Aorta (tissue), 5 donors: ENCODE data around the gene MARCHF6. TPM values are rescaled to one million over a fixed set of nuclear protein-coding genes. Genes with fewer than 3 reads are reported as not detected.
"Not testable (repeated sequence)": the region's sequence is repeated elsewhere in the genome, so short reads cannot be mapped to it uniquely, and the experiment has no call there.

ENCODE experiments used
- ATAC-seq: fragments of 200-7000 bp; cut with Tn5 transposase; one replicate; pipeline ENCODE4 v1.9.1; 2022; ENCODE audit warnings: moderate library complexity; ENCODE audit not compliant: low FRiP score
- DNase-seq, 2 donors: peaks; one replicate each; pipeline ENCODE4 v3.0.0-alpha.2; 2020
- H3K27ac ChIP-seq, 2 donors: one replicate each; pipeline ENCODE4 v1.5.1; 2013; ENCODE audit warnings: low read length in 2 of 2, mild to moderate bottlenecking in 2 of 2, moderate library complexity in 2 of 2, control low read depth in 1 of 2, inconsistent platforms in 1 of 2, low read depth in 1 of 2
- H3K27me3 ChIP-seq, 2 donors: one replicate each; pipeline ENCODE4 v1.6.1; 2013; ENCODE audit warnings: control low read depth in 1 of 2, low read length in 1 of 2, mild to moderate bottlenecking in 1 of 2, moderate library complexity in 1 of 2; ENCODE audit not compliant: insufficient read depth in 2 of 2, control insufficient read depth in 1 of 2
- H3K36me3 ChIP-seq, 2 donors: one replicate each; pipeline ENCODE4 v1.6.1; 2013; ENCODE audit warnings: control low read depth in 1 of 2, low read length in 1 of 2, mild to moderate bottlenecking in 1 of 2; ENCODE audit not compliant: insufficient read depth in 2 of 2, control insufficient read depth in 1 of 2
- H3K4me1 ChIP-seq, 2 donors: one replicate each; pipeline ENCODE4 v1.6.1; 2013; ENCODE audit warnings: low read length in 2 of 2, control low read depth in 1 of 2, mild to moderate bottlenecking in 1 of 2, moderate library complexity in 1 of 2; ENCODE audit not compliant: insufficient read depth in 2 of 2, control insufficient read depth in 1 of 2
- H3K4me3 ChIP-seq, 2 donors: one replicate each; pipeline ENCODE4 v1.5.1; 2013; ENCODE audit warnings: low read length in 2 of 2, control low read depth in 1 of 2, mild to moderate bottlenecking in 1 of 2
- H3K9me3 ChIP-seq: one replicate; pipeline ENCODE4 v1.6.1; 2013; ENCODE audit warnings: mild to moderate bottlenecking, low read length; ENCODE audit not compliant: control insufficient read depth
- WGBS, 2 donors: extraction: QIAGEN DNeasy Blood & Tissue Kit; methylation state at CpG; one replicate each; pipeline ENCODE4 v1.1.7; 2013; 5-methylcytosine and 5-hydroxymethylcytosine counted together
- intact Hi-C, 2 donors: fragments of 100-400 bp; cut with DNase I; formaldehyde crosslinking; loops; one replicate each; pipeline versions ENCODE4 v1.14.2 to v1.15.0; 2022
- polyA plus RNA-seq, 2 donors: library from polyadenylated mRNA; stranded (reverse); fragments of 200-250 nt; gene quantifications; one replicate each; pipeline ENCODE4 v1.2.3, GENCODE V29; 2013
- total RNA-seq, 2 donors: library from RNA; stranded (reverse); fragmentation: NEBNext Ultra II Directional; extraction: Animal tissue kit (Norgen Biotek cat#: 25700); gene quantifications; one replicate each; pipeline ENCODE4 v1.2.1, GENCODE V29; 2021
- donor health status: healthy with polysubstance abuse.
- donor health status: Bipolar disorder and iron deficiency.
- donor health status: DM: no; HTN: no; CAD: no.
- donor health status: DM: no; HTN: no; CAD: no.
- donor health status: DM: yes; HTN: yes; CAD: no.

MARCHF6 gene
- total and polyA plus RNA-seq, 4 donors = 27.7 to 153 (median 111) TPM

DNA sequence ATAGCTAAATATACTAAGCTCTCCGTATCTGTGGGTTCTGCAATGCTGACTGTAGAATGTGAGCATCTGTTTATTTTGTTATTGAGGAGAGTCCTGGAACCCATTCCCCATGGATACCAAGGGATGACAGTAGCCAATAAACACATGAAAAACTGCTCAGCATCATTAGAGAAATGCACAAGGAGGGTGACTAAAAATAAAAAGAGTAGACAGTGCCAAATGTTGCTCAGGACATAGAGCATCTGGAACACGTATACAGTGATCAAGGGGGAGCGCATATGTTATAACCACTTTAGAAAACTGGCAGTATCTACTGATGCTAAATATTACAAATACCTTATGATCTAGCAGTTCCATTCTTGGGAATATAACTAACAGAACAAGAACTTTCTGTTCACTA, 31.0 kb downstream of the MARCHF6 start:
- intact Hi-C loops = no loop called here
- WGBS, 2 donors = 78 to 85% methylated on average over 3 of the region's 3 CpGs
- Histone ChIP-seq H3K9me3 (no peaks in the 10 kb centered on the region), H3K27me3 (no peaks in the 10 kb centered on the region), H3K4me3 (no peak overlapping the region), H3K36me3 (no peaks in the 10 kb centered on the region), H3K27ac (no peak overlapping the region), H3K4me1 (no peaks in the 10 kb centered on the region)
- DNase-seq (no peak), ATAC-seq (no peak)

- intact Hi-C loops = no loop called here
- ATAC-seq (no peak), DNase-seq (no peak)
- H3K36me3 ChIP-seq = peaks cover 0 to 4% of the 10 kb centered on the region in 2 donors
- H3K9me3 ChIP-seq = no peaks in the 10 kb centered on the region
- H3K4me1 ChIP-seq = no peaks in the 10 kb centered on the region
- no peaks in the 10 kb centered on the region for H3K27me3 ChIP-seq
- no peak overlapping the region for H3K27ac ChIP-seq
- WGBS, 2 donors = 52 to 58% methylated on average over 4 of the region's 4 CpGs
- no peak overlapping the region for H3K4me3 ChIP-seq
Measured at GRCh38 chr5:10387690-10388089, 34.2 kb downstream of the MARCHF6 start.

DNA sequence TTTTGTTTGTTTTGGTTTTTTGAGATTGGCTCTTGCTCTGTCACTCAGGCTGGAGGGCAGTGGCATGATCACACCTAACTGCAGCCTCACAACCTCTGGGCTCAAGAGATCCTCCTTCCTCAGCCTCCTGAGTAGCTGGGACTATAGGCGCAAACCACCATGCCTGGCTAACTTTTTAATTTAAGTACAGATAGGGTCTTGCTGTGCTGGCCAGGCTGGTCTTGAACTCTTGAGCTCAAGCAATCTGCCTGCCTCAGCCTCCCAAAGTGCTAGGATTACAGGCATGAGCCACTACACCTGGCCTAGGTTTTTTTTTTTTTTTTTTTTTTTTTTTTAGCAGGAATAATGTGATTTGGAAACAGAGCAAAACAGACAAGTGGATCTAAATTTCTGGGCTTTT, 37.6 kb downstream of the MARCHF6 start:
- Histone ChIP-seq H3K4me1 (no peaks in the 10 kb centered on the region), H3K27ac (no peak overlapping the region), H3K9me3 (no peaks in the 10 kb centered on the region), H3K4me3 (no peak overlapping the region), H3K27me3 (no peaks in the 10 kb centered on the region), H3K36me3 (peaks cover 0 to 4% of the 10 kb centered on the region in 2 donors)
- DNase-seq (peak in 1 of 2 donors; percentile 49), ATAC-seq (no peak)
- 97 to 100% methylated on average over 1 of the region's 1 CpG for WGBS, 2 donors
- intact Hi-C loops = no loop called here

GRCh38 chr5:10392567-10393328, 39.3 kb downstream of the MARCHF6 start:
- H3K27me3 ChIP-seq, ATAC-seq, H3K9me3 ChIP-seq, H3K4me3 ChIP-seq, intact Hi-C loops, DNase-seq, H3K27ac ChIP-seq, H3K36me3 ChIP-seq, H3K4me1 ChIP-seq: not testable (repeated sequence)
- 81 to 87% methylated on average over 6 of the region's 6 CpGs for WGBS, 2 donors

GRCh38 chr5:10393491-10393890, 40.0 kb downstream of the MARCHF6 start:
- Histone ChIP-seq H3K36me3 (peaks cover 0 to 7% of the 10 kb centered on the region in 2 donors), H3K9me3 (no peaks in the 10 kb centered on the region), H3K4me3 (no peak overlapping the region), H3K27ac (peak overlapping the region in 1 of 2 donors; percentile 17), H3K4me1 (no peaks in the 10 kb centered on the region), H3K27me3 (no peaks in the 10 kb centered on the region)
- WGBS, 2 donors = 18 to 21% methylated on average over 2 of the region's 2 CpGs
- no peak for ATAC-seq
- no peak for DNase-seq
- intact Hi-C loops = no loop called here

DNA sequence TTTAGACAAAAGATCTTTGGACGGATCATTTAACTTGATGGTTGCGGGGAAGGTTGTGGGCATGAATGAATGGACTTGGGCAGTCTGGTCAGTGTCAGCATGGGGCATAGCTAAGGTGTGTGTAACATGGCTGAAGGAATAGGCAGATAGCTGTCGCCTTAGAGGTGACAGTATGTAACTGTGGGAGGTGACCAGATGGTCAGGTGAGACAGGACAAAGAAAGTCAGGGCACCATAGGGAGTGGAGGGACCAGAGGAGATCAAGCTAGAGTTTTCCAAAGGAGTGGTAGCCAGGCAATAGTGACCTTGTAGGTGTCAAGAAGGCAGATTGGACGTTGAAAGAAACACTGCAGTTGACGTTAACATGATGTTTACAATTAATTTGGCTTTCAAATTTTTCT, 43.1 kb downstream of the MARCHF6 start:
- DNase-seq (no peak), ATAC-seq (no peak)
- 75 to 78% methylated on average over 5 of the region's 5 CpGs for WGBS, 2 donors
- H3K4me3 ChIP-seq = no peak overlapping the region
- no peaks in the 10 kb centered on the region for H3K27me3 ChIP-seq
- no peaks in the 10 kb centered on the region for H3K9me3 ChIP-seq
- H3K4me1 ChIP-seq = no peaks in the 10 kb centered on the region
- H3K27ac ChIP-seq = no peak overlapping the region
- intact Hi-C loops = no loop called here
- peaks cover 0 to 5% of the 10 kb centered on the region in 2 donors for H3K36me3 ChIP-seq

DNA sequence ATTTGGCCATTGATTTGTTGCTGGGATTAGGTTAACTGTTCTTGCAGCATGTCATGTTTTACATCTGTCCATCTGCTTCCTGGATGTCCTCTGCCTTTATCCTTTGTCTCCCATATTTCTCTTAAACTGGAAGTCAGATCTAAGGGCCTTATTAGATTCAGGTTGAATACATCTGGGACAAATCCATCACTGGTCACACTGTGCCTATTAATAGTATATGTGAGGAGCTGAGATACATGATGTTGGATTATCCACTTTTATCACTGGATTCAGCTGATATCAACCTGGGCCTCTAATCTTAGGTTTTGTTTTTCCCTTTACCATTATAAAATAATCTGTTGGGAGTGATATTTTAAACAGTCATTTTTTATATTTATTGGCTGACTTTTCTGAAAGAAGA, 46.3 kb downstream of the MARCHF6 start:
- Histone ChIP-seq H3K9me3 (no peaks in the 10 kb centered on the region), H3K4me1 (no peaks in the 10 kb centered on the region), H3K4me3 (no peak overlapping the region), H3K27me3 (no peaks in the 10 kb centered on the region), H3K36me3 (peaks cover 0 to 3% of the 10 kb centered on the region in 2 donors), H3K27ac (no peak overlapping the region)
- ATAC-seq (no peak), DNase-seq (no peak)
- intact Hi-C loops = loop anchor here in 1 of 2 donors (5.0 kb wide), 1 partner anchor 113 kb away; no protein-coding TSS in a partner anchor

DNA sequence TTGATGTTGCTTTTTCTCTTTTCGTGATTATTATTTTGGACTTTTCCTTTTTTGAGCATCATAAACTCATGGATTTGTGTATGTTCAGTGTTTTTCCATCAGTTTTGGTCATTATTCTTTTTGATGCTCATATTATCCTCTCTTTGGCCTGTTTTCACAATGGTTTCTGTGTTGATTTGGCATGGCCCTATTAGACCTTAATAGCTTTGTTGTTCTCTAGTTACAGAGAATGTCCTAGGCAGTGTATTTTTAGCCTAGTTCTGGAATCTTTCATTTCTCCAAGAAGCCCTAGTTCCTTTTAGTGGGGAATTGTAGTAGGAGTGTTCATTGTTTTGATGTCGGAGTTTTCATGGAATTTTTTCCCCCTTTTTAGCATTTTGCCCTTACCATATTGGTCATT, 46.9 kb downstream of the MARCHF6 start:
- Histone ChIP-seq H3K4me1 (no peaks in the 10 kb centered on the region), H3K4me3 (no peak overlapping the region), H3K36me3 (peaks cover 0 to 3% of the 10 kb centered on the region in 2 donors), H3K27ac (no peak overlapping the region), H3K27me3 (no peaks in the 10 kb centered on the region), H3K9me3 (no peaks in the 10 kb centered on the region)
- DNase-seq = no peak
- 47 to 49% methylated on average over 2 of the region's 2 CpGs for WGBS, 2 donors
- intact Hi-C loops = loop anchor here in 1 of 2 donors (5.0 kb wide), 1 partner anchor 113 kb away; no protein-coding TSS in a partner anchor
- ATAC-seq = no peak

DNA sequence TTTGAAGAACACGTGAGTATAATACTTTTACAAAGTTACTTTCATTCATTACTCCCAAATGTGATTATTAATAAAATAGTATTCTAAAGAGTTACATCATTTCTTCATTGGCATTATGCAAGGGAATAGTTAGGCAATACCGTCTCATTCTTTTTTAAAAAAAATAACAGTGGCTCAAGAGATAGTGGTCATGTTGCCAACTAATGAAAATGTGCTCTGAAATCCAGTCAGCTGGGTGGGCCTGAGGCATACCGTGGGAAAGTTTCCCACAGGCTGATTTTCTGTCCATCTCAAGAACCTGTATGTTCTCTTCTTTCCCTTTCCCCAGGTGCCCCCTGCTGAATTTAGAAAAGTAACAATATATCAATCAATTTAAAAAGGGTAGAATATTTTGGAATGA, 47.3 kb downstream of the MARCHF6 start:
- no peak for DNase-seq
- Histone ChIP-seq H3K36me3 (peaks cover 0 to 5% of the 10 kb centered on the region in 2 donors), H3K27me3 (no peaks in the 10 kb centered on the region), H3K4me1 (no peaks in the 10 kb centered on the region), H3K9me3 (no peaks in the 10 kb centered on the region), H3K4me3 (no peak overlapping the region), H3K27ac (no peak overlapping the region)
- 13 to 18% methylated on average over 3 of the region's 3 CpGs for WGBS, 2 donors
- peak; percentile 64 for ATAC-seq
- intact Hi-C loops = loop anchor here in 1 of 2 donors (5.0 kb wide), 1 partner anchor 114 kb away; no protein-coding TSS in a partner anchor
